A549 (cell line): Measurements from ENCODE around the gene C3orf62. TPM values are rescaled to one million over a fixed set of nuclear protein-coding genes. Genes with fewer than 3 reads are reported as not detected.
"Not testable (repeated sequence)": the region's sequence is repeated elsewhere in the genome, so short reads cannot be mapped to it uniquely, and the experiment has no call there.

Experiments used
- ATAC-seq, 2 experiments: fragments of 200-7000 bp in 1 of 2; fragments of >200 bp in 1 of 2; cut with Nextera tagmentation in 1 of 2; cut with Tn5 transposase in 1 of 2; 3 replicates each; pipeline versions ENCODE4 v1.8.0 to v1.9.1; 2018 to 2020; ENCODE audit warnings: mild to moderate bottlenecking in 1 of 2, moderate library complexity in 1 of 2
- CTCF ChIA-PET: fragments of 300-600 bp; sonication (Branson Sonifier 250); formaldehyde crosslinking; extraction: SDS; loops from one replicate; lab custom pipeline; 2021; ENCODE audit warnings: antibody characterized with exemption, inconsistent platforms; lab: Yijun Ruan, JAX
- POLR2A ChIA-PET: fragments of 350-600 bp; formaldehyde crosslinking; extraction: SDS; loops from one replicate; lab custom pipeline; 2021; ENCODE audit warnings: antibody characterized with exemption, inconsistent platforms; lab: Yijun Ruan, JAX
- DNase-seq, 2 experiments: peaks; one replicate each; pipeline versions ENCODE4 v3.0.0 to v3.0.0-alpha.2; 2011 to 2016; ENCODE audit warnings: low read depth in 1 of 2, low spot score in 1 of 2
- FAIRE-seq: peaks from 2 replicates; lab custom pipeline; 2011; peaks lifted over from hg19 to GRCh38; lab: Jason Lieb, UNC
- H3K27ac ChIP-seq, 2 experiments: fragments of >200 bp; sonication (Bioruptor Twin); formaldehyde crosslinking; 3 replicates each; pipeline ENCODE4 v1.5.1; 2016 to 2017
- H3K4me1 ChIP-seq: fragments of >200 bp; sonication (Bioruptor Twin); formaldehyde crosslinking; 3 replicates; pipeline ENCODE4 v1.6.1; 2016
- H3K4me2 ChIP-seq: fragments of >200 bp; sonication (Bioruptor Twin); formaldehyde crosslinking; 3 replicates; pipeline ENCODE4 v1.6.1; 2016
- H3K4me3 ChIP-seq: fragments of >200 bp; sonication (Bioruptor Twin); formaldehyde crosslinking; 3 replicates; pipeline ENCODE4 v1.5.1; 2016
- H3K9me3 ChIP-seq: fragments of >200 bp; sonication (Bioruptor Twin); formaldehyde crosslinking; 3 replicates; pipeline ENCODE4 v1.6.1; 2016
- BCL3 ChIP-seq: fragments of >200 bp; sonication (Bioruptor Twin); formaldehyde crosslinking; IDR thresholded peaks from 3 replicates; pipeline ENCODE4 v1.6.1; 2016
- BHLHE40 ChIP-seq: IDR thresholded peaks from 2 replicates; pipeline ENCODE4 v1.6.1; 2012; ENCODE audit warnings: low read depth, low read length, inconsistent platforms
- CEBPB ChIP-seq, 2 experiments: fragments of >200 bp in 1 of 2; sonication (Bioruptor Twin) in 1 of 2; formaldehyde crosslinking in 1 of 2; IDR thresholded peaks; 2 replicates each; pipeline ENCODE4 v1.6.1; 2012 to 2016
- CHD2 ChIP-seq: fragments of 150-350 bp; IDR thresholded peaks from 2 replicates; pipeline ENCODE4 v1.6.1; 2014; ENCODE audit warnings: low read length; ENCODE audit not compliant: partially characterized antibody
- CTCF ChIP-seq: fragments of >200 bp; sonication (Bioruptor Twin); formaldehyde crosslinking; IDR thresholded peaks from 3 replicates; pipeline ENCODE4 v1.5.1; 2016
- EHF ChIP-seq: fragments of 250-450 bp; sonication (Bioruptor Pico); IDR thresholded peaks from 2 replicates; pipeline ENCODE4 v1.5.0; 2020; ENCODE audit warnings: mild to moderate bottlenecking
- FOSB ChIP-seq: fragments of 250-450 bp; sonication (Bioruptor Pico); IDR thresholded peaks from 2 replicates; pipeline ENCODE4 v1.5.0; 2020; ENCODE audit warnings: mild to moderate bottlenecking, moderate library complexity
- GATA3 ChIP-seq: IDR thresholded peaks from 2 replicates; pipeline ENCODE4 v1.6.1; 2012; ENCODE audit warnings: borderline replicate concordance
- HMGXB4 ChIP-seq: fragments of 250-450 bp; sonication (Bioruptor Pico); IDR thresholded peaks from 2 replicates; pipeline ENCODE4 v1.5.0; 2021; ENCODE audit warnings: mild to moderate bottlenecking, moderate library complexity, borderline replicate concordance
- HOXB5 ChIP-seq: fragments of 250-450 bp; sonication (Bioruptor Pico); IDR thresholded peaks from 2 replicates; pipeline ENCODE4 v1.5.0; 2020; ENCODE audit warnings: mild to moderate bottlenecking, moderate library complexity
- JUN ChIP-seq, 2 experiments: fragments of >200 bp; sonication (Bioruptor Twin); formaldehyde crosslinking; IDR thresholded peaks; 2 replicates in 1 of 2; 3 replicates in 1 of 2; pipeline ENCODE4 v1.6.1; 2016 to 2017
- JUNB ChIP-seq: fragments of >200 bp; sonication (Bioruptor Twin); formaldehyde crosslinking; IDR thresholded peaks from 2 replicates; pipeline ENCODE4 v1.6.1; 2016
- KDM1A ChIP-seq: fragments of 200-600 bp; sonication (generic); IDR thresholded peaks from 2 replicates; pipeline ENCODE4 v1.6.1; 2016; ENCODE audit warnings: low read depth, mild to moderate bottlenecking
- MAFK ChIP-seq: fragments of 450-650 bp; IDR thresholded peaks from 2 replicates; pipeline ENCODE4 v1.6.1; 2014; ENCODE audit not compliant: partially characterized antibody
- NFE2L2 ChIP-seq: fragments of 150-350 bp; conservative IDR thresholded peaks from 2 replicates; pipeline ENCODE4 v1.6.1; 2014; ENCODE audit warnings: low read length
- RAD21 ChIP-seq, 2 experiments: fragments of >200 bp in 1 of 2; sonication (Bioruptor Twin) in 1 of 2; formaldehyde crosslinking in 1 of 2; IDR thresholded peaks in 1 of 2; conservative IDR thresholded peaks in 1 of 2; 2 replicates in 1 of 2; 3 replicates in 1 of 2; pipeline ENCODE4 v1.6.1; 2012 to 2018; ENCODE audit warnings: inconsistent platforms in 1 of 2
- RCOR1 ChIP-seq: fragments of 150-350 bp; IDR thresholded peaks from 2 replicates; pipeline ENCODE4 v1.6.1; 2014; ENCODE audit warnings: antibody characterized with exemption, low read length, low read depth
- RFX5 ChIP-seq: fragments of 450-650 bp; IDR thresholded peaks from 2 replicates; pipeline ENCODE4 v1.7.1; 2014; ENCODE audit warnings: antibody characterized with exemption, mild to moderate bottlenecking, moderate library complexity
- TP53 ChIP-seq: fragments of 250-450 bp; sonication (Bioruptor Pico); IDR thresholded peaks from 2 replicates; pipeline ENCODE4 v1.5.0; 2021; ENCODE audit warnings: mild to moderate bottlenecking, moderate library complexity
- USF2 ChIP-seq: fragments of 450-650 bp; IDR thresholded peaks from 2 replicates; pipeline ENCODE4 v1.6.1; 2014; ENCODE audit warnings: antibody characterized with exemption
- ZC3H11A ChIP-seq: fragments of 450-650 bp; IDR thresholded peaks from 2 replicates; pipeline ENCODE4 v1.6.1; 2014; ENCODE audit warnings: antibody characterized with exemption, mild to moderate bottlenecking
- ZFP36 ChIP-seq: fragments of 450-650 bp; IDR thresholded peaks from 2 replicates; pipeline ENCODE4 v1.6.1; 2014; ENCODE audit warnings: borderline replicate concordance; ENCODE audit not compliant: partially characterized antibody
- ZSCAN20 ChIP-seq: fragments of 250-450 bp; sonication (Bioruptor Pico); IDR thresholded peaks from 2 replicates; pipeline ENCODE4 v1.8.0; 2022; ENCODE audit warnings: mild to moderate bottlenecking, moderate library complexity
- WGBS: methylation state at CpG from one replicate; pipeline ENCODE4 v1.1.6; 2017; ENCODE audit errors: missing lambda C conversion rate; 5-methylcytosine and 5-hydroxymethylcytosine counted together
- polyA plus RNA-seq, 4 experiments: library from polyadenylated mRNA; depleted of rRNA in 3 of 4; stranded (reverse); fragments of >200 nt; fragmentation: RNase III in 1 of 4; extraction: RNeasy Plus Mini Kit Qiagen cat#74134 plus additional on column Dnase treatment in 1 of 4; gene quantifications; 2 replicates in 3 of 4; 3 replicates in 1 of 4; pipeline ENCODE4 v1.2.3, GENCODE V29; 2011 to 2017

Gene C3orf62
- polyA plus RNA-seq, 2 of the 4 experiments (the other 2 are of a cell fraction) = 1.5 to 2.0 TPM

GRCh38 chr3:49237344-49237743, 39.7 kb downstream of the C3orf62 start:
- ATAC-seq (no peak), DNase-seq (no peak), FAIRE-seq (no peak)
- 84% methylated on average over 3 of the region's 3 CpGs for WGBS
- TF ChIP-seq JUNB = no peak
- no peak for TF ChIP-seq ZSCAN20 (CRISPR knock-in tag)
- no peak for TF ChIP-seq BHLHE40
- TF ChIP-seq TP53 (CRISPR knock-in tag) = no peak
- TF ChIP-seq, all 56 proteins: peak for 0
- 0 out of 3 replicates have a peak, but pooled peaks cover 6% of the 10 kb centered on the region for H3K9me3 ChIP-seq
- no peak overlapping the region for H3K27ac ChIP-seq
- POLR2A ChIA-PET = no interaction called here
- no peak overlapping the region for H3K4me2 ChIP-seq
- H3K4me3 ChIP-seq = no peak overlapping the region
- H3K4me1 ChIP-seq = no peaks in the 10 kb centered on the region
- CTCF ChIA-PET = no interaction called here

- TF ChIP-seq ZFP36 (no peak), RFX5 (no peak), NFE2L2 (no peak), EHF (CRISPR knock-in tag) (no peak), USF2 (no peak), HOXB5 (CRISPR knock-in tag) (no peak), CTCF (no peak), BCL3 (no peak), ZSCAN20 (CRISPR knock-in tag) (no peak), CEBPB (IDR thresholded peaks at IDR 0.05) (no peak), RAD21 (conservative IDR thresholded peaks at IDR 0.05 in 1 of 2, IDR thresholded peaks at IDR 0.05 in 1 of 2) (no peak), GATA3 (no peak)
- FAIRE-seq (no peak), ATAC-seq (no peak), DNase-seq (no peak)
- ChIA-PET CTCF (no interaction called here), POLR2A (no interaction called here)
- Histone ChIP-seq H3K9me3 (0 out of 3 replicates have a peak, but pooled peaks cover 6% of the 10 kb centered on the region), H3K4me1 (no peaks in the 10 kb centered on the region), H3K27ac (no peak overlapping the region), H3K4me2 (no peak overlapping the region), H3K4me3 (no peak overlapping the region)
Observed at GRCh38 chr3:49236226-49236625, 40.8 kb downstream of the C3orf62 start.

GRCh38 chr3:49228817-49229216, 48.2 kb downstream of the C3orf62 start:
- H3K4me1 ChIP-seq, H3K27ac ChIP-seq, POLR2A ChIA-PET, H3K4me2 ChIP-seq, H3K9me3 ChIP-seq, ATAC-seq, CTCF ChIA-PET, H3K4me3 ChIP-seq, FAIRE-seq, DNase-seq: not testable (repeated sequence)
- peak; percentile 66 for TF ChIP-seq MAFK
- 88% methylated on average over 5 of the region's 5 CpGs for WGBS

GRCh38 chr3:49222002-49222401, 55.0 kb downstream of the C3orf62 start:
- WGBS = 90% methylated on average over 3 of the region's 3 CpGs
- FAIRE-seq (no peak), ATAC-seq (no peak), DNase-seq (no peak)
- Histone ChIP-seq H3K4me1 (peaks cover 17% of the 10 kb centered on the region), H3K4me2 (no peak overlapping the region), H3K27ac (no peak overlapping the region), H3K4me3 (no peak overlapping the region), H3K9me3 (peaks cover 6% of the 10 kb centered on the region; the same call in 2 of the 3 replicates)
- no peak for TF ChIP-seq HMGXB4 (CRISPR knock-in tag)
- no peak for TF ChIP-seq RCOR1
- no peak for TF ChIP-seq ZC3H11A
- TF ChIP-seq CEBPB (IDR thresholded peaks at IDR 0.05) = no peak
- no peak for TF ChIP-seq FOSB (CRISPR knock-in tag)
- TF ChIP-seq TP53 (CRISPR knock-in tag) = no peak
- no peak for TF ChIP-seq CHD2
- TF ChIP-seq JUN (IDR thresholded peaks at IDR 0.05) = no peak
- no peak for TF ChIP-seq KDM1A
- ChIA-PET CTCF (no interaction called here), POLR2A (no interaction called here)
